ENCODE data around the gene NLGN4Y. TPM values are rescaled to one million over a fixed set of nuclear protein-coding genes. Genes with fewer than 3 reads are reported as not detected.

NLGN4Y gene
- total RNA-seq, 1 donor from 2014 or later = 8.9 TPM

DNA sequence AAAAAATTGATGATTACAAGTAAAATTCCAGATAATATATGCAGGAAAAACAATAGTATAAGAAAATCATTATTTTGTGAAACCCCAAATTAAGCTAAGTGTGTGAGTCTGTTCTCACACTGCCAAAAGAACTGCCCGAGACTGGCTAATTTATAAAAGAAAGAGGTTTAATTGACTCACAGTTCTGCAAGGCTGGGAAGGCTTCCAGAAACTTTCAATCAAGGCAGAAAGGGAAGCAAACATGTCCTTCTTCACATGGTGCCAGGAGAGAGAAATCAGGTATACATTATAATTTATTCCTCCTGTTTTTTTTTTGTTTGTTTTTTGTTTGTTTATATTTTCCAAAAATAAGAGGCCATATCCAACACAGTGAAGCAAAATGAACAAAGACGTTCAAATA, 276.8 kb downstream of the NLGN4Y start:
- H3K9me3 Mint-ChIP-seq = no peaks in the 10 kb centered on the region
- no peak overlapping the region for H3K27ac Mint-ChIP-seq
- TF ChIP-seq, protein P1, sequence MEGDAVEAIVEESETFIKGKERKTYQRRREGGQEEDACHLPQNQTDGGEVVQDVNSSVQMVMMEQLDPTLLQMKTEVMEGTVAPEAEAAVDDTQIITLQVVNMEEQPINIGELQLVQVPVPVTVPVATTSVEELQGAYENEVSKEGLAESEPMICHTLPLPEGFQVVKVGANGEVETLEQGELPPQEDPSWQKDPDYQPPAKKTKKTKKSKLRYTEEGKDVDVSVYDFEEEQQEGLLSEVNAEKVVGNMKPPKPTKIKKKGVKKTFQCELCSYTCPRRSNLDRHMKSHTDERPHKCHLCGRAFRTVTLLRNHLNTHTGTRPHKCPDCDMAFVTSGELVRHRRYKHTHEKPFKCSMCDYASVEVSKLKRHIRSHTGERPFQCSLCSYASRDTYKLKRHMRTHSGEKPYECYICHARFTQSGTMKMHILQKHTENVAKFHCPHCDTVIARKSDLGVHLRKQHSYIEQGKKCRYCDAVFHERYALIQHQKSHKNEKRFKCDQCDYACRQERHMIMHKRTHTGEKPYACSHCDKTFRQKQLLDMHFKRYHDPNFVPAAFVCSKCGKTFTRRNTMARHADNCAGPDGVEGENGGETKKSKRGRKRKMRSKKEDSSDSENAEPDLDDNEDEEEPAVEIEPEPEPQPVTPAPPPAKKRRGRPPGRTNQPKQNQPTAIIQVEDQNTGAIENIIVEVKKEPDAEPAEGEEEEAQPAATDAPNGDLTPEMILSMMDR (IDR thresholded peaks at IDR 0.05) = no peak
- no peak for ATAC-seq (ENCODE audit: low read depth)
- H3K27me3 Mint-ChIP-seq = no peaks in the 10 kb centered on the region
- no peaks in the 10 kb centered on the region for H3K4me1 Mint-ChIP-seq
- DNase-seq = no peak
- H3K36me3 Mint-ChIP-seq (ENCODE audit: low read depth) = no peaks in the 10 kb centered on the region
- ChIA-PET POLR2A (no interaction called here), CTCF (no interaction called here)
- intact Hi-C loops (cut with micrococcal nuclease) = no loop called here
- H3K4me3 Mint-ChIP-seq = no peak overlapping the region

DNA sequence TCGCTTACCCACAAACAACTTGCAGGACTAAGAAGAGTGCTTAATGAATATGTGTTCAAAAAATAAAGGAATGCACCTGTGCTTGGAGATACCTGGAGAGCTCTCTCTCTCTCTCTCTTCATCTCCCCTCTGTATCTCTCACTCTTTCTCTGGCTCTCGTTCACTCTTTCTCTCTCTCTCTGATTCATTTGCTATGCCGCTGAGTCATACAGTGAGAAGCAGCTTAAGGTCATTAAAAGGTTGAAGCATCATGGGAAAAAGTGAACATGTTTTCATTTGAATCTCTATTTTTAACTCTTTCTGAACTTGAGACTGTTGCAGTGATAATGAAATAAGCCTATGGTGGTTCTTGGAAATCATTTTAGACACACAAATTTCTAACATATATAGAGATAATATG, 277.8 kb downstream of the NLGN4Y start:
- intact Hi-C loops (cut with micrococcal nuclease) = no loop called here
- Mint-ChIP-seq H3K9me3 (no peaks in the 10 kb centered on the region), H3K27me3 (no peaks in the 10 kb centered on the region), H3K36me3 (ENCODE audit: low read depth) (no peaks in the 10 kb centered on the region), H3K4me1 (no peaks in the 10 kb centered on the region), H3K4me3 (no peak overlapping the region), H3K27ac (no peak overlapping the region)
- ChIA-PET CTCF (no interaction called here), POLR2A (no interaction called here)
- ATAC-seq (ENCODE audit: low read depth) (no peak), DNase-seq (no peak)
- TF ChIP-seq, protein P1 (IDR thresholded peaks at IDR 0.05) = no peak

DNA sequence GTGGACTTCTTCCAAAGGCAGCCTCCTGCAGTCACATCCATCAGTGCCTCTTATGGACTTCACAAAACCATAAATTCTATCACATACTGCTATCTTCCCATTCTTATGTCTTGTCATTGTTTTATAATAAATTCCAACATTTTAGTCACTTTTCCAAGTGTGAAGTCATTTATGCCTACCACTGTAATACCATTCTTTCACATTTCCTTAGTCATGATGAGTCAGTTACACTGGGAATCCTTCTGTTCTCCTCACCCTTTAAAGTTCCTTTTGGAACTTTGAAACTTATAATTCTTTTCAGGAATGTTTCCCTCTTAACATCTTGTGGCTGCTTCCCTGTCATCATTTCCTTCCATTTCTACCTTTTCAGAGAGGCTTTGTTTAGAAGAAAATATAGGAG, 279.7 kb downstream of the NLGN4Y start:
- H3K4me1 Mint-ChIP-seq = no peaks in the 10 kb centered on the region
- TF ChIP-seq, protein P1 (IDR thresholded peaks at IDR 0.05) = no peak
- H3K4me3 Mint-ChIP-seq = no peak overlapping the region
- ATAC-seq (ENCODE audit: low read depth) (no peak), DNase-seq (no peak)
- CTCF ChIA-PET = no interaction called here
- H3K9me3 Mint-ChIP-seq = no peaks in the 10 kb centered on the region
- POLR2A ChIA-PET = no interaction called here
- H3K27me3 Mint-ChIP-seq = no peaks in the 10 kb centered on the region
- intact Hi-C loops (cut with micrococcal nuclease) = no loop called here
- no peaks in the 10 kb centered on the region for H3K36me3 Mint-ChIP-seq (ENCODE audit: low read depth)
- no peak overlapping the region for H3K27ac Mint-ChIP-seq

DNA sequence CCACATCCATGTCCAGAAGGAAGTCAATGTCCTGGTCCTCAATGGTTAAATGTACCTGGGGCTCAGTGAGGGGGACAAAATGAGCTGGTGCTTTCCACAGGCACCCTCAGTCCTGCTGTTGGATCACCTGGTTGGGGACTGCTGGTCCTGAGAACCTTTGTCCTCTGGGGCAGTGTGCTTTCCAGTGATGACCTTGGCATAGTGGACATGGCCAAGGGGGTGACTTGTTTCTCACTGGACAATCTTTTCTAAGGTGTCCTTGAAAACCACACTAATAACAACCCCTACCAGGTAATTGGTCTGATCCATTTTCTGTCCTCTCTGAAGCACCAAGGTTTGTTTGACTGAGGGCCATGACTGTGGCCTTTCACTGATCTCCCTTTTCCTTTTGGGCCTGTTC, 294.1 kb downstream of the NLGN4Y start:
- POLR2A ChIA-PET = no interaction called here
- TF ChIP-seq, protein P1 (IDR thresholded peaks at IDR 0.05) = no peak
- CTCF ChIA-PET = no interaction called here
- Mint-ChIP-seq H3K4me3 (no peak overlapping the region), H3K4me1 (no peaks in the 10 kb centered on the region), H3K36me3 (ENCODE audit: low read depth) (no peaks in the 10 kb centered on the region), H3K27ac (no peak overlapping the region), H3K27me3 (no peaks in the 10 kb centered on the region), H3K9me3 (no peaks in the 10 kb centered on the region)
- ATAC-seq (ENCODE audit: low read depth) (no peak), DNase-seq (no peak)
- intact Hi-C loops (cut with micrococcal nuclease) = no loop called here

DNA sequence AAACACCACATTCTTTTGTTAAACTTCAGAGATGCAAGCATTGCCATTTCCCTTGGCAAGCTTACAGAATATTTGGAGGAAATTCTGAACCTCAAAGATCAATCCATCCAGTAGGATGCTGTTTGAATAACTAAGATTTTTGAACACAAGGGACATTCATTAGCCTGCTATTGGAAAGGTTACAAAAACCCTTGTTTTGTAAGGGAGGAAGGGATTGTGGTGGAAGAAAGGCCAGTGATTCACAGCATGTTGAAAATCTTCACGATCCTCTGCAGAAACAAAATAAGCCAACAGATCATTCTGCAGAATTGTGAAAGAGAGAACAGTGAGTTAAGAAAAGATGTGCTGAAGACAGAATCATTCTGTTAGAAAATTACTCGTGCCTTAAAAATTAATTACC, 297.9 kb downstream of the NLGN4Y start:
- intact Hi-C loops (cut with micrococcal nuclease) = no loop called here

More for the DNA sequence above, 297.9 kb downstream of the NLGN4Y start:
- Mint-ChIP-seq H3K27me3 (no peaks in the 10 kb centered on the region), H3K9me3 (no peaks in the 10 kb centered on the region), H3K27ac (no peak overlapping the region), H3K4me1 (no peaks in the 10 kb centered on the region), H3K4me3 (no peak overlapping the region), H3K36me3 (ENCODE audit: low read depth) (no peaks in the 10 kb centered on the region)
- CTCF ChIA-PET = no interaction called here
- TF ChIP-seq, protein P1 (IDR thresholded peaks at IDR 0.05) = no peak
- ATAC-seq (ENCODE audit: low read depth) (no peak), DNase-seq (no peak)
- POLR2A ChIA-PET = no interaction called here
